Subcutaneous adipose tissue (tissue), 4 donors: ENCODE data around the gene MMAB. TPM values are rescaled to one million over a fixed set of nuclear protein-coding genes. Genes with fewer than 3 reads are reported as not detected.

Source experiments
- total RNA-seq, 4 donors: library from RNA; depleted of rRNA; stranded (reverse); fragments of >200 nt; gene quantifications; one replicate each; pipeline ENCODE4 v1.1.0, GENCODE V29; 2016
- TF ChIP-seq, protein P1 (sequence below): fragments of 450-650 bp; IDR thresholded peaks from one replicate; pipeline ENCODE4 v1.5.1; 2016; ENCODE audit warnings: low read depth, mild to moderate bottlenecking, control low read depth, antibody characterized with exemption, moderate library complexity

MMAB gene
- total RNA-seq, 4 donors from 2014 or later = 11.7 to 45.6 (median 24.7) TPM

DNA sequence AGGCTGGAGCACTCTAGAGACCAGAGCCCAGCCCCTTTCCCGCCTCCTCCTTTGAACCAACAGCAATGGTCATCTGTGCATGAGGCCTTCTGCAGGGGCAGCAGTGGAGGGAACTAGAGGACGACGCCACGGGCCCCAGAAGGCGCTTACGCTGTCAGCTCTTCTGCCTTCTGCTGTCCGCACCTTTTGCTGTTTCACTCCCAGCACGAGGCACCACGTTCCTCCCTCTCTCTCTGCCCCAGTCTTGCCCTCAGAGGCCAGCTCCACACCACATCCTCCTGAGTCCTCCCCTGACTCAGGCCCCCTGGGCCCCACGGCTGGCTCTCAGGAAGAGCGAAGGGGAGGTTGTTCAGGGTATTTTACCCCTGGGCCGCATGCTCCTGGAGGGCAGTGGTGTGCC lies 15.5 kb downstream of the MMAB start:
- TF ChIP-seq, protein P1, sequence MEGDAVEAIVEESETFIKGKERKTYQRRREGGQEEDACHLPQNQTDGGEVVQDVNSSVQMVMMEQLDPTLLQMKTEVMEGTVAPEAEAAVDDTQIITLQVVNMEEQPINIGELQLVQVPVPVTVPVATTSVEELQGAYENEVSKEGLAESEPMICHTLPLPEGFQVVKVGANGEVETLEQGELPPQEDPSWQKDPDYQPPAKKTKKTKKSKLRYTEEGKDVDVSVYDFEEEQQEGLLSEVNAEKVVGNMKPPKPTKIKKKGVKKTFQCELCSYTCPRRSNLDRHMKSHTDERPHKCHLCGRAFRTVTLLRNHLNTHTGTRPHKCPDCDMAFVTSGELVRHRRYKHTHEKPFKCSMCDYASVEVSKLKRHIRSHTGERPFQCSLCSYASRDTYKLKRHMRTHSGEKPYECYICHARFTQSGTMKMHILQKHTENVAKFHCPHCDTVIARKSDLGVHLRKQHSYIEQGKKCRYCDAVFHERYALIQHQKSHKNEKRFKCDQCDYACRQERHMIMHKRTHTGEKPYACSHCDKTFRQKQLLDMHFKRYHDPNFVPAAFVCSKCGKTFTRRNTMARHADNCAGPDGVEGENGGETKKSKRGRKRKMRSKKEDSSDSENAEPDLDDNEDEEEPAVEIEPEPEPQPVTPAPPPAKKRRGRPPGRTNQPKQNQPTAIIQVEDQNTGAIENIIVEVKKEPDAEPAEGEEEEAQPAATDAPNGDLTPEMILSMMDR = no peak

DNA sequence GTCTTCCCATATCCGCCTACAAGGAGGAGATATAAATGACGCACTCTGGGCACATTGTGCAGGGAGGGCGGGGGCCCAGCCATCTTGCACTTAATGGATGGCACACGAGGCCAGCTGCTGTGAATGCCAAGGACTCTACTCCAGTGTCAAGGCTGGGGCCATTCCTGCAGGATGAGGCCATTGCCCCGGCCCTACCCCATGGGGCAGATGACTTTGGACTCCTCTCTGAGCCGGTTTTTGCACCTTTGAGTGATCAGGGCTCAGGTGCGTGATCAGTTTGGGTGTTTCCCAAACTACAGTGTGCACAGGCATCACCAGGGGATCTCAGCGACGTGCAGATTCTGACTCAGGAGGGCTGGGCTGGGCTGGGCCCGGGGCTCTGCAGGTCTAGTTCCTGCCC lies 16.1 kb downstream of the MMAB start:
- TF ChIP-seq, protein P1 = no peak

DNA sequence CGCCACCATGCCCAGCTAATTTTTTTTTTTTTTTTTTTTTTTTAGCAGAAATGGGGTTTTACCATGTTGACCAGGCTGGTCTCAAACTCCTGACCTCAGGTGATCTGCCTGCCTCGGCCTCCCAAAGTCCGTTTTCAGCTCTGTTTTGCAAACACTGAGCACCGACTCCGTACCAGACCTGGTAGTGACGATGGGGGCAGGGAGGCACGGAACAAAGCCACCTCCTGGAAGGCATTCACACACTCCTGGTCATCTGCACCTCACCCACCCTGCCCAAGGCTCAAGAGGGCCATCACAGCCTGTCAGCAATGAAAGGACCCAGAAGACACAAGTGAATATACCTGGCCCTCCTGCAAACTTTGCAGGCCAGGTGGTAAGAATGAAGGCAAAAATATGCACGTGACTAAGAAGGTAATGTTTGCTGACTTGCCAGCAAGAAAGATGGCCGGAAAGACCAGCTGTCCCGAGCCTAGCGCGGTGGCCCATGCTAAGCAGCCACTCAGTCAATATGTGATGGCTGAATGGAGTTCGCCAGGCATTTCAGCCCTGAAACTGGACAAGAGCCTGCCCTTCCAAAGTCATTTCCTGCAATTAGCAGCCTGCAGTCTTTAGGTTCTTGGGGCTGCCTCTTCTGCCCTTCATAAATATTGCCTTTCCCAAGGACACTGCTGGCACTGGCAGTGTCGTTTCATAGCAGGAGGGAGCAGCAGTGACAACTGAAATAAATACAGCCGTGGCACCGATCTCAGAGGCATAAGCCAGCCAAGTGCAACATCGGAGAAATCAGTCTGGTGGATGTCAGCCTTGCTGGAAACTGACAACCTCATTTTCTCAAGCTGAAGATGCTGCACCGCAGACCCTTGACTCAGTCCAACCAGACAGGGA lies 17.6 kb downstream of the MMAB start:
- TF ChIP-seq, protein P1 = no peak

DNA sequence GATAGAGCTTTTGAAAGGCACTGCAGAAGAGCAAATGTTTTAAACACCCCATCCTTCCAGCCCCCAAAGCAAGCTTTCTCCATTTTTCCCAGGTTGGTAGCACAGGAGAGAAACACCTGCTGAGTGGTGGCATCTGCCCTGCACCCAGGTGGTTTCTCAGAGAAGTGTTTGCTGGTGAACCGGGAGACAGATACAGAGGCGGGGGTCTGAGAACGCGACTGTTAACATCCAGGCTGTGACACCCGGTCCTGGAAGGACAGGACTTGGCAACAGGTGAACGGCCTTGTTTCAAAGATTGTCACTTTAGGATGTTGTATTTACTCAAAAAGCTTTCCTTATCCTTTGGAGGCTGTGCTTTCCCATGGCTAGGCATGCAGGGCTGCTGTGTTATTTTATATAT lies 18.5 kb downstream of the MMAB start:
- TF ChIP-seq, protein P1 = no peak

DNA sequence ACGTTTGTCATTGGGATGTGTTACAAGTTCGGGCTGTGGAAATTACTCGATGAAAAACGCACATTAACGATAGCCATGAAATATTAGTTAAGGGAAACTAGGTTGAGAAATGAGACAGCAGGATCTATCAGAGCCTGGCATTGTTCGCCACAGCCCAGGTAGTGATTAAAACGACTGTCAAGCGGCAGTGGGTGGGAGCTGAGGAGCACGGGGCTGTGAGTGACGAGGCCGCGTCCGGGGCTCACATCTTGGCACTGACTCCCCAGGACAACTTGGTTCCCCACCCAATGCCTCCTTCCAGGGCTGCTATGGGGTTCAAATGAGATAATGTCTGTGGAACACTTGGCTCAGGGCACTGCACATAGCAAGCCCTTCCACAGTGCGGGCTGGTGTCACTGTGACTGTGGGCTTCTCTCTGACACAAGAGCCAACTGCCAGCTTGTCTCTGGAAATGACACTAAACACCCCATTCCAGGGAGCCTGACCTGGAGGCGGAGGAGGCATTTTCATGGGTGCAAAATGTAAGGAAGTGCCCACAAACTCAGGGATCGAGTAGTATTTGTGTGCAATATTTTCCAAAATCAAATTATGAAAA lies 19.3 kb downstream of the MMAB start:
- TF ChIP-seq, protein P1 = no peak

DNA sequence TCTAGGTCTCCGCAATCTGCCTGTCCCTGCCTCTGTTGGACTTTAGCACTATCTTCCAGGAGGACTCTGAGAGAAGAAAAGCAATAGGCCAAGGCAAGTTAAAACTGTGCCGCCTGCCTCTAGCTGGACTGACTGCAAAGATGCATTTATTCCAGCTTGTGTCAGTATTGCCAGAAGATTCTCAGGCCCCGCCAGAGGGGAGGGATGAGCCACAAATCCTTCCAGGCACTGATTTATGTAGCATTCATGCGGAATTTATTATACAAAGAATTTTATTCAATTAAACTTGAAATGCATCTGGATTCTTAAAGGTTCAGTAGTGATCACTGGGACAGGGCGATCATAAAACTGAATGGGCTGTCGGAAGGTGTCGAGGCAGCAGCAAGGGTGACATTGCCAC lies 19.8 kb downstream of the MMAB start:
- TF ChIP-seq, protein P1 = no peak

DNA sequence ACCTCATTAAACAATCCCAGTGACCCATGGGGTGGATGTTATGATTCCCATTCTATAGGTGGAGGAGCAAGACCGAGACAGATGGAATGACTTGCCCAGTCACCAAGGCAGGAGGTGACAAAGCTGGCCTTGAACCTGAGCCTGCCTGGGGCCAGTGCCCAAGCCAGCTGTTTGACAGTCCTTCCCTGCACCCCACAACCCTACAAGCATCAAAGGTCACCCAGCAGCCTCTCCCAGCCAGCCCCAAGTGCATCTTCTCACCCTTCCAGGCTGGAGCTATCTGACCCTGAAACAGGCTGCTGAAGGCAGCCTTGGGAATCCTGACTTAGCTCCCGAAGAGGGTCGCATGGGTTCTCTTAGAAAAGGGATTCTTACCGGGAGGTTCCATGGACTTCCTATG lies 20.3 kb downstream of the MMAB start:
- TF ChIP-seq, protein P1 = no peak
